HG02970 (cell line): ENCODE measurements around the gene AKAP8L.

Experiments used
- ATAC-seq: cut with Tn5 transposase; IDR thresholded peaks from one replicate; pipeline ENCODE4 v1.9.1; 2021; ENCODE audit warnings: mild to moderate bottlenecking, moderate library complexity, moderate number of reproducible peaks; ENCODE audit not compliant: unreplicated experiment, low FRiP score

Gene AKAP8L, protein sequence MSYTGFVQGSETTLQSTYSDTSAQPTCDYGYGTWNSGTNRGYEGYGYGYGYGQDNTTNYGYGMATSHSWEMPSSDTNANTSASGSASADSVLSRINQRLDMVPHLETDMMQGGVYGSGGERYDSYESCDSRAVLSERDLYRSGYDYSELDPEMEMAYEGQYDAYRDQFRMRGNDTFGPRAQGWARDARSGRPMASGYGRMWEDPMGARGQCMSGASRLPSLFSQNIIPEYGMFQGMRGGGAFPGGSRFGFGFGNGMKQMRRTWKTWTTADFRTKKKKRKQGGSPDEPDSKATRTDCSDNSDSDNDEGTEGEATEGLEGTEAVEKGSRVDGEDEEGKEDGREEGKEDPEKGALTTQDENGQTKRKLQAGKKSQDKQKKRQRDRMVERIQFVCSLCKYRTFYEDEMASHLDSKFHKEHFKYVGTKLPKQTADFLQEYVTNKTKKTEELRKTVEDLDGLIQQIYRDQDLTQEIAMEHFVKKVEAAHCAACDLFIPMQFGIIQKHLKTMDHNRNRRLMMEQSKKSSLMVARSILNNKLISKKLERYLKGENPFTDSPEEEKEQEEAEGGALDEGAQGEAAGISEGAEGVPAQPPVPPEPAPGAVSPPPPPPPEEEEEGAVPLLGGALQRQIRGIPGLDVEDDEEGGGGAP

GRCh38 chr19:15418579-15419412, at the start of gene AKAP8L:
Gene AKAP8L (minus strand): TSS chr19:15418988. CDS start chr19:15418923, 65 bp downstream.
- peak; percentile 90 for ATAC-seq

- no peak for ATAC-seq
Observed at GRCh38 chr19:15467734-15468214, 49.0 kb upstream of the AKAP8L start.

DNA sequence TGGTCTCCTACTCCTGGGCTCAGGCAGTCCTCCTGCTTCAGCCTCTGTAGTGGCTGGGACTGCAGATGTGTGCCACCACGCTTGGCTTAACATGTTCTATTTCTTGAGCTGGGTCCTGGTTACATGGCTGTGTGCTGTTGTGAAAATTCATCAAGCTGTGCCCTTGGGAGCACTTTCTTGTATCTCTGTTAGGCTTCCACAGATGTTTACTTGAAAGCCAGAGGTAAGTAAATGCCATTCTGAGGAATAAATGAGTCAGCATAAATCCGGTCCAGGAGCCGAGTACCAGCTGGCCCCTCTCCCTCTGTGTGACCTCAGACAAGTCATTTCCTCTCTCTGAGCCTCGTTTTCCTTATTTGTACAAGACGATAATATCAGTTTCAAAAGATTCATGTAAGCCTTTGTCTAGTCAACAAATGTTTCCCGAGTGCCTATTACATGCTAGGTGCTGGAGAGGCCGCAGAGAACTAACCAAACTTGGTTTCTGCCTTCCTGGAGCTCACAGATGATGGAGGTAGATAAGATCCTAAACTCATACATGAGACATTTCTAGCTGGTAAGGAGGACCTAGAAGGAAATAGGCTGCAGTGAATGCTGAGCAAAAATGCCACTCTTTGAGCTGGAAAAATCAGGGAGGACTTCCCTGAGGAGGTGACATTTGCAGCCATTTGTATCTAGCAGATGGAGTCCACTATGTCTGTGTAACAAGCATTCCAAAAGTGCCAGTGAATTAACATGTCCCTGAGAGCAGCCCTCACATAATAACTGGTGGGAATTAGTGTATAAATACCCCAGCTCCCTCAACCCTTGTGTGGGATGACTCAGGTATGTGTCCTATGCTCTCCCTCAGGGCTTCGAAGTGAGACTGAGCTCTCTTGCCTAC, 48.3 kb upstream of the AKAP8L start:
- no peak for ATAC-seq

GRCh38 chr19:15464394-15465385, 45.9 kb upstream of the AKAP8L start, which contains the start of gene RASAL3:
Gene RASAL3 (minus strand): TSS chr19:15464544. CDS start chr19:15464358, 186 bp downstream.
- no peak for ATAC-seq

- no peak for ATAC-seq
Observed at GRCh38 chr19:15463861-15464371, 45.1 kb upstream of the AKAP8L start.

GRCh38 chr19:15461694-15462093, 42.9 kb upstream of the AKAP8L start:
- no peak for ATAC-seq

- no peak for ATAC-seq
Observed at GRCh38 chr19:15457701-15458484, 39.1 kb upstream of the AKAP8L start.

DNA sequence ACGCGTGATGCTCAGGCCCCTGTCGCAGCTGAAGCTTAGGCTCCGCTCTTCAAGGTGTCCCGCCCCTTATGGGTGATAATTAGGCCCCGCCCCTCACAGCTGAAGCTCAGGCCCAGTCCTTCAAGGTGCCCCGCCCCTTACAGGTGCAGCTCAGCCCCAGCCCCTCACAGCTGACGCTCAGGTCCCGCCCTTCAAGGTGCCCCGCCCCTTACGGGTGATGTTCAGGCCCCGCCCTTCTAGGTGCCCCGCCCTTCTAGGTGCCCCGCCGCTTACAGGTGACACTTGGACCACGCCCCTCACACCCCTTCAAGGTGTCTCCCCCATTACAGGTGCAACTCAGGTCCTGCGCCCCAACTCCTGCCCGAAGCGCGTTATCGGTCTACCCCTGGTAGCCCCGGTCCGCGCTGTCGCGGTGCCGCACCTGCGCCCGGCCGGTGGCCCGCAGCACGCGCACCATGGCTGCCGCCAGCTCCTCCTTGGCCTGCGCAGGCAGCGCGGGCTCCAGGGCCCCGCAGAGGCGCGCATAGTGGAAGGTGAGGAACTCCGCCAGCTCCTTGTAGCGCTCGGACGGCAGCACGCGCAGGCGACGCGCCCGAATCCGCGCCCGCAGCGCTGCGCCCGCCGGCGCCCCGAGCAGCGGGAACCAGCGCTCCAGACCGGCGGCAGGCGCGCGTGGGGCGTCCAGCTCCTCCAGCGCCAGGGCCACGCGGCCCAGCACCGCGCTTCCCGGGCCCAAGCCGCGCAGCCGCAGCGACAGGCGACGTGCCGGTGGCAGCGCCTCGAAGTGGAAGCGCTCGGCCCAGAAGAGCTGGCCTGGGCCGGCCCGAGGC, 38.3 kb upstream of the AKAP8L start:
- no peak for ATAC-seq

- ATAC-seq = no peak
Observed at GRCh38 chr19:15456441-15456840, 37.7 kb upstream of the AKAP8L start.

DNA sequence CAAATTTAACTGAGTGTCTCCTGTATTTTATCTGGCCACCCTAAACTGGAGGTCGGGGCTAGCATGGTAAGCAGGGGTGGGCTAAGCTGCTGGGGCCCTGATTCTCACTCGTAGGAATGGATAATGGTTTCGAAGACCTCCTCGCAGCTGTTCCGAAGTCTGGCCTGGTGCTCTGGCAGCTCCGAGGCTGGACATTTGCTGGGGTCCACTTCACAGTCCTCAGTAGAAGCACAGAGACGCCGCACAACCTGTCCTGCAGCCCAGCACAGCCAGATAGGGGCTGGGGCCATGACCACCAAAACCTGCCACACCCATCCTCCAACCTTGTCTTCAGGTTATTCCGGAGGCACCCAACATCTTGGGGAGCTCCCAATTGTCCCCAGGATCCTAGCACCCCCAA, 37.2 kb upstream of the AKAP8L start:
- ATAC-seq = no peak

DNA sequence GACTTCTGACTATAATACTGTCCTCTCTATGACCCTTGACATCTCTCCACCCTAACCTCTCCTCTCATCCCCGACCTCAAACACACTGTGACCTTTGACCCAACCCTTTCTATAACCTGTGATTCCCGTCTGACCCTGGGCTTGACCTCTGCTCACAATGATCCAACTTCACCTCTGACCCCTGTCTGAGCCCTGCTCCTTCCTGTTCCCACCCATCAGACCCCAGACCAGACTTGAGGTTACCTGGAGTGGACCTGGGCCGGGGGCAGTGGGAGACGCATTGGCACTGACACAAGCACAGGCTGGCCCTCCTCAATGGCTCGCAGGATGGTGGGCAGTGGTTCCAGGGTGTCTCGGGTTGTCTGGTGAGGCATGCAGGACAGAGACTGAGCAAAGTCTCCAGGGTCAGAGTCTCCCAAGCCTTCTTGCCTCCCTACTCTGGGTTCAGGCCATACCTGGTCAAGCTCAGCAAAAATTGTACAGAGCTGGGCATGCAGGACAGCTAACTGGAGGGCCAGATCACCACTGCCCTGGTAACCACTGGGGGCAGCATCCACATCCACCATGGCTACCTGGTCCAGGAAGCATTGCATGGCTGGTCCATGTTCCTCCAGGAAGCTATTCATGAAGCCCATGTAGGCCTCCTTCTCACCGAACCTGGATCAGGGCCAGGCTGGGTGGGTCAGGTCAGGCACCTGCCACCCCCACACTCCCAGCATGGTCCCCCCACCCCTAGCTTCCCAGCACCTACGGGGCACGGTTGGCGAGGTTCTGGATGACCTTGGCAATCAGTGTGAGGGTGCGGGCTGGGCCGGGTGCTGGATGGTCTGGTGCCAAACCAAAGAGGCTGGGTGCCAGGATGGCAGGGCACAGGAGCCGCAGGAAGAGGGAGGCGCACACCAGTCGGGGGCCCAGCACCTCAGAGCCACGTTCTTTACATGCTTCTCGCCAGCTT, 35.4 kb upstream of the AKAP8L start:
- no peak for ATAC-seq

DNA sequence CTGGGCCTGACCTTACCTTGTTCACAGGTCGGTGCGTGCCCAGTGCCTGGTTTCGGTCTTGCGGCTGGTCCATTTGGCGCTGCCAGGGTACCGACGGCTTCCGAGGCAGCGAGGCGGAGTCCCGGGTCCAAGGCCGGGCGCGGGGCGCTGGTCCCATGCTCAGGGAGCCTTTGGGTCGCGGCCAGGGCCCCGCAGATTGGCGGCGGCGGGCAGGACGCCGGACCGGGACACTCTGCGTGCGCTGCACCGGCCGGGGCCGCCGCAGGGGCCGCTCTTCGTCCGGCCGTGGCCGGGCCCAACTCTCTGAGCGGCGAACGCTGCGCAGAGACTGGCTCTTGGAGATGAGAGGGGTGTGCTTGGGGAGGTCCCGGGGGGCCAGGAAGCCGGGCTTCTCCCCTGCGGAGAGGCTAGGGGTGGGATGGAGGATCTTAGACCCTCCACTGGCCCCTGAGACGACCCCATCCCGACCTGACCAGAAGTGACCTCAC, 34.3 kb upstream of the AKAP8L start:
- ATAC-seq = no peak

GRCh38 chr19:15452111-15453047, 33.6 kb upstream of the AKAP8L start:
- no peak for ATAC-seq

DNA sequence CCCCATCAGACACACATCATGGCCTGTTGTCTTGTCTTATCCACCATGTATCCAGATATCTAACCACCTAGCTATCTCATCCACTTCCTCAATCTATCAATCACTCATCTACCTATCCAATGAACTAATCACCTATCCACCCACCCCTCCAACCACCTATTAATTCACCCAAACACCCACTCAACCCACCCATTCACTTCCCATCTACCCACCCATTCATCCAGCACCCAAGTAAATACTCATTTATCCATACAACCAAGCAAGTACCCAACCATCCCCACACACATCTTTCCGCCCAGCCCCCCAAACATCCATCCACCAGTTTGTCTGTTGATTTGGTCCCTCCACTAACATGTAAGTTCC, 31.7 kb upstream of the AKAP8L start:
- no peak for ATAC-seq
